ENCODE data around the gene BID.

The BID gene

GRCh38 chr22:17739196-17739975 is 34.9 kb downstream of the BID start:
- no peak for DNase-seq (ENCODE audit: low read depth in 2 of 2, low spot score in 1 of 2)

GRCh38 chr22:17738386-17739128 is 35.7 kb downstream of the BID start:
- DNase-seq (ENCODE audit: low read depth in 2 of 2, low spot score in 1 of 2): no peak

DNA sequence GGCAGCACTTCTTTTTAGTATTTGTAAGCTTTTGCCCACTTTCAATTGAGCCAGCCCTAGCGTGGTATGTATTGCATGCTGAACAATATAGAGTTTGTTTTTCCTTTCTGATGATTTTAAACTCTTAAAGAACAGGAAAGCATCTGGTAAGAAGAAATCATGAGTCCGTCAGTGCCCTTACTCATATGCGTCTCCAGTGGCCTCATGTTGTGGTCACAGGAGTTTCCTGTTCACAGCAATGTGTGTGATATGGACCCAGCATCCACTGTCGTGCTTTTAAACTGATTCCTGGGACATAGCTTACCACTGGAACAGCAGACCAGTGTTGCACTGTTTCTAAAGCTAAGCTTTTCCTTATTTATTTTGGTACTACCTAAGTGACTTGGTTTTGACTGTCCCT is 40.1 kb downstream of the BID start:
- DNase-seq (ENCODE audit: low read depth in 2 of 2, low spot score in 1 of 2): no peak

GRCh38 chr22:17733466-17733865 is 40.8 kb downstream of the BID start:
- no peak for DNase-seq (ENCODE audit: low read depth in 2 of 2, low spot score in 1 of 2)

- no peak for DNase-seq (ENCODE audit: low read depth in 2 of 2, low spot score in 1 of 2)
Observed at GRCh38 chr22:17732251-17732854, 41.9 kb downstream of the BID start.

GRCh38 chr22:17729561-17729960 is 44.7 kb downstream of the BID start:
- no peak for DNase-seq (ENCODE audit: low read depth in 2 of 2, low spot score in 1 of 2)

- no peak for DNase-seq (ENCODE audit: low read depth in 2 of 2, low spot score in 1 of 2)
Observed at GRCh38 chr22:17728786-17729185, 45.5 kb downstream of the BID start.

DNA sequence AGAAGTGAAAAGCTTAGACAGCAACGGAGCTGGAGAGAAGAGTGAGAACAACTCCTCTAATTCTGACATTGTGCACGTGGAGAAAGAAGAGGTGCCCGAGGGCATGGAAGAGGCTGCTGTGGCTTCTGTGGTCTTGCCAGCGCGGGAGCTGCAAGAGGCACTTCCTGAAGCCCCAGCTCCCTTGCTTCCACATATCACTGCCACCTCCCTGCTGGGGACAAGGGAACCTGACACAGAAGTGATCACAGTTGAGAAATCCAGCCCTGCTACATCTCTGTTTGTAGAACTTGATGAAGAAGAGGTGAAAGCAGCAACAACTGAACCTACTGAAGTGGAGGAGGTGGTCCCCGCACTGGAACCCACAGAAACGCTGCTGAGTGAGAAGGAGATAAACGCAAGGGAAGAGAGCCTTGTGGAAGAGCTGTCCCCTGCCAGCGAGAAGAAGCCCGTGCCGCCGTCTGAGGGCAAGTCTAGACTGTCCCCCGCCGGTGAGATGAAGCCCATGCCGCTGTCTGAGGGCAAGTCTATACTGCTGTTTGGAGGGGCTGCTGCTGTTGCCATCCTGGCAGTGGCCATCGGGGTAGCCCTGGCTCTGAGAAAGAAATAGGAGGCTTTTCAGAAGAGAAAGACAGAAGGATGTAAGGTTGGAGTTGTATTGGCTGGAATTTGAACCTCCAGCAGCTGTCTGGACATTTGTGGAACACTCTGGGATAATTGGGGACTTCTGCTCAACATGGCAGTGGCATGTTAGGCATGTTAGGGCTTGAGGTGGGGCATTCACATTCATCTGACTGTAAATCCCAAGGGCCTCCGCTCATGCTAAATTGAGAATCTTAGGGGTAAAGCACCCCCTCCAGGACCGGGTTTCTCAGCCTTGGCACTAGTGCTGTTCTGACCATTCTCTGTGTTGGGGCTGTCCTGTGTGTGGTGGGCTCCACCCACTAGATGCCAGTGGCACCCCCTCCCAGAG is 47.1 kb downstream of the BID start:
- no peak for DNase-seq (ENCODE audit: low read depth in 2 of 2, low spot score in 1 of 2)

DNA sequence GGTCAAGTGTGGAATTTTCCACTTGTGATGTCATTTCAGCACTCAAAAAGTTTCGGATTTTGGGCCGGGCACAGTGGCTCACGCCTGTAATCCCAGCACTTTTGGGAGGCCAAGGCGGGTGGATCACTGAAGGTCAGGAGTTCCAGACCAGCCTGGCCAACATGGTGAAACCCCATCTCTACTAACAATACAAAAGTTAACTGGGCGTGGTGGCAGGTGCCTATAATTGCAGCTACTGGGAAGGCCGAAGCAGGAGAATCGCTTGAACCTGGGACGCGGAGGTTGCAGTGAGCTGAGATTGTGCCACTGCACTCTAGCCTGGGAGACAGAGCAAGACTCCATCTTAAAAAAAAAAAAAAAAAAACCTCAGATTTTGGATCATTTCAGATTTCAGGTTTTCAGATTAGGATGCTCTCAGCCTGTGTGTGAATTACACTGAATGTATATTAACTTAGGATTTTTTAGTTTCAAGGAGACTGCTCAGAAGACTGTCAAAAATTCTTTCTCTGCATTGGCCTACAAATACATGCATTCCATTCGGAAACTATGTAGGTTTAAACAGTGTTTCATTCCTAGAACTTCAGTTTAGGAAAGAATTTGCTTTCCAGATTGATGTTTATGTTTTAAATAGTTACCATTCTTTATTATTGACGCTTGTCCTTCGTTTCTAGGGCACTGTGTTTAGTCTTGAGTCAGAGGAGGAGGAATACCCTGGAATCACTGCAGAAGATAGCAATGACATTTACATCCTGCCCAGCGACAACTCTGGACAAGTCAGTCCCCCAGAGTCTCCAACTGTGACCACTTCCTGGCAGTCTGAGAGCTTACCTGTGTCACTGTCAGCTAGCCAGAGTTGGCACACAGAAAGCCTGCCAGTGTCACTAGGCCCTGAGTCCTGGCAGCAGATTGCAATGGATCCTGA is 48.0 kb downstream of the BID start:
- DNase-seq (ENCODE audit: low read depth in 2 of 2, low spot score in 1 of 2): no peak

- DNase-seq (ENCODE audit: low read depth in 2 of 2, low spot score in 1 of 2): no peak
Observed at GRCh38 chr22:17725500-17725796, 48.8 kb downstream of the BID start.

- no peak for DNase-seq (ENCODE audit: low read depth in 2 of 2, low spot score in 1 of 2)
Observed at GRCh38 chr22:17724678-17725499, 49.4 kb downstream of the BID start.

- no peak for DNase-seq (ENCODE audit: low read depth in 2 of 2, low spot score in 1 of 2)
Observed at GRCh38 chr22:17724241-17724640, 50.0 kb downstream of the BID start.

DNA sequence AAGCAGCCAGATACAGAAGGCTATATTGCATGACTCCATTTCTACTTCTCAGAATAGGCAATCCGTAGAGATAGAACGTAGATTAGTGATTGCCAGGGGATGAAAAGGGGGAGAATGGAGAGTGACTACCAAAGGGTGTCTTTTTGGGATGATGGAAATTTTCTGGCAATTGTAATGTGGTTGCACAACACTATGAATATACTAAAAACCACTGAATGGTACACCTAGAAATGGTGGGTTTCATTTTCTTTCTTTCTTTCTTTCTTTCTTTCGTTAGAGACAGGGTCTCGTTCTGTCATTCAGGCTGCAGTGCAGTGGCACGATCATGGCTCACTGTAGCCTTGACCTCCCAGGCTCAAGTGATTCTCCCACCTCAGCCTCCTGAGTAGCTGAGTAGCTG is 54.4 kb downstream of the BID start:
- no peak for DNase-seq (ENCODE audit: low read depth in 2 of 2, low spot score in 1 of 2)

DNA sequence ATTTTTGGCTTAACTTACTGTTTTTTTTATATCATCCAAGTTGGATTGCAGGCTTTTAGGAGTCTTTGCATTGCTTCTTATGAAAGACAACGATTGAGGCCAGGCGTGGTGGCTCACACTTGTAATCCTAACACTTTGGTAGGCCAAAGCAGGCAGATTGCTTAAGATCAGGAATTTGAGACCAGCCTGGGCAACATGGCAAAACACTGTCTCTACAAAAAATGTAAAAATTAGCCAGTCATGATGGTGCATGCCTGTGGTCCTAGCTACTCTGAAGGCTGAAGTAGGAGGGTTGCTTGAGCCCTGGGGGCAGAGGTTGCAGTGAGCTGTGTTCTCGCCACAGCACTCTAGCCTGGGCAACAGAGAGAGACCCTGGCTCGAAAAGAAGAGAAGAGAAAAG is 56.6 kb downstream of the BID start:
- DNase-seq (ENCODE audit: low read depth in 2 of 2, low spot score in 1 of 2): no peak

DNA sequence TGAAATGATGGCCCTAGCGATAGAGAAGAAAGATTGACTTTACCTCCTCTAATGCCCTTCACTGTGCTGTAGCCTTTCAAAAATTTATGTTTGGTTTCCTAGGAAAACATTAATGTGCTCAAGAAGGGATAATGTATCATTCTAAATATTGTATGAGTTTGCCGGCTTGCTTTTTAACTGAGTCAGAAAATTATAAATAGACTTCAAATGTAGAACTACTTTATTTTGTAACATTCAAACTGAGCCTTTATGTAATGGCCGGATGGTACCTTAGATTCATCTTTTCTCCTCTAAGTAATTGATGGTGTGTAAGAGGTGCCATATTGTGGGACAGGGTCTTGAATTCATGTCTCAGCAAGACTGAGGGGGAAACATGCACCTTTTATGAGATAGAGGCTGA is 57.7 kb downstream of the BID start:
- no peak for DNase-seq (ENCODE audit: low read depth in 2 of 2, low spot score in 1 of 2)

- no peak for DNase-seq (ENCODE audit: low read depth in 2 of 2, low spot score in 1 of 2)
Observed at GRCh38 chr22:17712441-17712840, 61.8 kb downstream of the BID start.

DNA sequence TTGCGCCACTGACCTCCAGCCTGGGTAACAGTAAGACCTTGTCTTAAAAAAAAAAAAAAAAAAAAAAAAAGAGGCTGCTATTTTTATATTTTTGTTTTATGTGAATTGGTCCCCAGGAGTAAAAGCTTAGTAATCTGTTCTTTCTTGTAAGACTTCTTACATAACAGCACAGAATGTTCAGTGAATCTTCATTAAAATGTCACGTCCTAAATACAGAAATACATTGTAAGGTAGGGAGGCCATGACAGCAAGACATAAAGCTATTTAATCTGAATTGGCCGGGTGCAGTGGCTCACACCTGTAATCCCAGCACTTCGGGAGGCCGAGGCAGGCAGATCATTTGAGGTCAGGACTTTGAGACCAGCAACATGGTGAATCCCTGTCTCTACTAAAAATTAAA is 64.2 kb downstream of the BID start:
- no peak for DNase-seq (ENCODE audit: low read depth in 2 of 2, low spot score in 1 of 2)

- DNase-seq (ENCODE audit: low read depth in 2 of 2, low spot score in 1 of 2): no peak
Observed at GRCh38 chr22:17707526-17707925, 66.7 kb downstream of the BID start.

DNA sequence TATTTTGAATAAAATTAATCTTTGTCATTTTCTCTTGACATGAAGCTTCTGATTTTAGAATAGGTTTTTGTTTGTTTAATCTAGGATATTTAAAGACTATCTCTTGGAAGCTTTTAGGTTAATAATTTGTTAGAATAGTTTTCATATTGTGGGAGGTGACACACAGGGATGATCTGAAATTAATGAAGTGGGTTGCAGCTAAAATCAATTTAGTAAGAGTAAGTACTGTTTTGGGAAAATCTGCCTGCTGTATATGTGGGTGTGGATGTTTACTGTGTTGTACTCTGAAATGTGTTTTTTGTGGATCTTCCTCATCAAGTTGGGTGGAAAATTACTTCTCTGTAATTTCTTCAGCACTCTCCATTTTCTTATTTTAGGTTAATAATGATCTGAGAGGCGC is 67.3 kb downstream of the BID start:
- DNase-seq (ENCODE audit: low read depth in 2 of 2, low spot score in 1 of 2): no peak

Data from stimulated activated CD8-positive, alpha-beta memory T cell treated with anti-CD3 and anti-CD28 coated beads, Interleukin-4, amount 100 ng/mL, for 4 hours (primary cell).